HepG2 (cell line): ENCODE results near the gene DCST2. TPM values are rescaled to one million over a fixed set of nuclear protein-coding genes. Genes with fewer than 3 reads are reported as not detected.

Experiments
- CREB1 ChIP-seq, 2 experiments: fragments of 450-650 bp in 1 of 2; IDR thresholded peaks; 2 replicates each; pipeline ENCODE4 v1.6.1; 2016 to 2017; ENCODE audit warnings: control low read depth in 1 of 2, mild to moderate bottlenecking in 1 of 2, missing compliant biosample characterization in 1 of 2, missing genetic modification characterization in 1 of 2
- ETS1 ChIP-seq: sonication (generic); formaldehyde crosslinking; IDR thresholded peaks from 2 replicates; pipeline ENCODE4 v1.4.0; 2020; ENCODE audit warnings: missing genetic modification reagents
- FIP1L1 ChIP-seq: fragments of 200-400 bp; formaldehyde crosslinking; IDR thresholded peaks from 2 replicates; pipeline ENCODE4 v1.6.1; 2018; ENCODE audit warnings: low read depth, mild to moderate bottlenecking, low read length, moderate library complexity, borderline replicate concordance; ENCODE audit not compliant: insufficient read depth
- GATAD2A ChIP-seq: IDR thresholded peaks from 2 replicates; pipeline ENCODE4 v1.6.1; 2016
- HOXA7 ChIP-seq: sonication (generic); formaldehyde crosslinking; IDR thresholded peaks from 2 replicates; pipeline ENCODE4 v1.8.1; 2022; ENCODE audit warnings: mild to moderate bottlenecking, missing genetic modification reagents, moderate library complexity
- IKZF5 ChIP-seq: IDR thresholded peaks from 2 replicates; pipeline ENCODE4 v1.6.1; 2018; ENCODE audit warnings: missing genetic modification reagents, mild to moderate bottlenecking, missing compliant biosample characterization
- JDP2 ChIP-seq: sonication (generic); formaldehyde crosslinking; IDR thresholded peaks from 2 replicates; pipeline ENCODE4 v1.8.1; 2022; ENCODE audit warnings: missing genetic modification reagents, borderline replicate concordance
- KDM1A ChIP-seq: IDR thresholded peaks from 2 replicates; pipeline ENCODE4 v1.6.1; 2016; ENCODE audit warnings: missing compliant biosample characterization
- KLF16 ChIP-seq, 2 experiments: sonication (generic) in 1 of 2; formaldehyde crosslinking in 1 of 2; IDR thresholded peaks; 2 replicates each; pipeline versions ENCODE4 v1.6.1 to v1.8.0; 2016 to 2023; ENCODE audit warnings: missing genetic modification reagents in 2 of 2, missing compliant biosample characterization in 1 of 2
- NFIB ChIP-seq: sonication (generic); formaldehyde crosslinking; IDR thresholded peaks from 2 replicates; pipeline ENCODE4 v1.9.0; 2021; ENCODE audit warnings: missing genetic modification reagents, mild to moderate bottlenecking, borderline replicate concordance
- NFKB2 ChIP-seq: sonication (generic); formaldehyde crosslinking; IDR thresholded peaks from 2 replicates; pipeline ENCODE4 v1.4.0; 2020; ENCODE audit warnings: missing genetic modification reagents, borderline replicate concordance
- ONECUT2 ChIP-seq: sonication (generic); formaldehyde crosslinking; IDR thresholded peaks from 2 replicates; pipeline ENCODE4 v1.4.0; 2020; ENCODE audit warnings: missing genetic modification reagents
- PPARG ChIP-seq: conservative IDR thresholded peaks from 2 replicates; pipeline ENCODE4 v1.6.1; 2016; ENCODE audit warnings: missing biosample characterization, missing genetic modification reagents
- RBM39 ChIP-seq: fragments of 200-400 bp; formaldehyde crosslinking; IDR thresholded peaks from one replicate; pipeline ENCODE4 v1.6.1; 2018; ENCODE audit warnings: antibody characterized with exemption, mild to moderate bottlenecking, low read depth, low read length; ENCODE audit not compliant: poor library complexity, severe bottlenecking
- SOX5 ChIP-seq: IDR thresholded peaks from 2 replicates; pipeline ENCODE4 v1.6.1; 2016; ENCODE audit warnings: borderline replicate concordance
- SRF ChIP-seq: IDR thresholded peaks from 2 replicates; pipeline ENCODE4 v1.6.1; 2011; ENCODE audit warnings: mild to moderate bottlenecking, low read depth, low read length, moderate library complexity
- TBL1XR1 ChIP-seq: fragments of 150-350 bp; IDR thresholded peaks from 2 replicates; pipeline ENCODE4 v1.6.1; 2014; ENCODE audit warnings: borderline replicate concordance, low read length; ENCODE audit not compliant: partially characterized antibody
- TIGD3 ChIP-seq: sonication (generic); formaldehyde crosslinking; IDR thresholded peaks from 2 replicates; pipeline ENCODE4 v1.5.1; 2020; ENCODE audit warnings: mild to moderate bottlenecking, missing genetic modification reagents, borderline replicate concordance
- ZBTB26 ChIP-seq: IDR thresholded peaks from 2 replicates; pipeline ENCODE4 v1.6.1; 2016; ENCODE audit warnings: missing compliant biosample characterization, missing genetic modification reagents, borderline replicate concordance
- ZFAT ChIP-seq: sonication (generic); formaldehyde crosslinking; conservative IDR thresholded peaks from 2 replicates; pipeline ENCODE4 v1.8.1; 2023; ENCODE audit warnings: missing genetic modification reagents, inconsistent platforms
- ZNF280B ChIP-seq: sonication (generic); formaldehyde crosslinking; IDR thresholded peaks from 2 replicates; pipeline ENCODE4 v1.5.0; 2020; ENCODE audit warnings: missing genetic modification reagents, mild to moderate bottlenecking, borderline replicate concordance
- ZNF589 ChIP-seq: sonication (generic); formaldehyde crosslinking; conservative IDR thresholded peaks from 2 replicates; pipeline ENCODE4 v1.8.0; 2022; ENCODE audit warnings: mild to moderate bottlenecking, moderate library complexity, missing genetic modification reagents
- ZNF615 ChIP-seq: sonication (generic); formaldehyde crosslinking; IDR thresholded peaks from 2 replicates; pipeline ENCODE4 v1.5.0; 2020; ENCODE audit warnings: mild to moderate bottlenecking, missing genetic modification reagents, borderline replicate concordance
- polyA plus RNA-seq, 8 experiments: library from polyadenylated mRNA; depleted of rRNA in 3 of 8; stranded (reverse) in 7 of 8; unstranded in 1 of 8; fragments of >200 nt; fragmentation: Illumina TruSeq in 4 of 8; extraction: Trizol in 4 of 8; gene quantifications; 2 replicates each; pipeline versions ENCODE4 v1.2.1 to v1.2.3, GENCODE V29; 2011 to 2016; ENCODE audit warnings: low read depth in 4 of 8, missing spikeins in 1 of 8, mixed read lengths in 1 of 8; ENCODE audit not compliant: insufficient read depth in 1 of 8
- total RNA-seq, 5 experiments: library from RNA; depleted of rRNA; stranded (reverse); fragments of >200 nt; fragmentation: Illumina TruSeq; extraction: Trizol; gene quantifications; 2 replicates each; pipeline ENCODE4 v1.2.3, GENCODE V29; 2016; ENCODE audit warnings: low read depth in 1 of 5

Gene DCST2
- total and polyA plus RNA-seq, 2 of the 13 experiments (the other 11 are each of a cell fraction or from before 2014, with no cell fraction given), result 0.74 TPM; not detected in 1

GRCh38 chr1:154973344-154974101 lies 60.1 kb downstream of the DCST2 start (continued):
- TF ChIP-seq ZNF280B (no peak), ZNF589 (no peak), ETS1 (CRISPR knock-in tag) (no peak), ZBTB26 (CRISPR knock-in tag) (no peak), PPARG (CRISPR knock-in tag) (peak; percentile 93), TIGD3 (CRISPR knock-in tag) (no peak), HOXA7 (no peak), SRF (peak; percentile 16; the same call in 1 of the 2 replicates), NFIB (CRISPR knock-in tag) (no peak), IKZF5 (CRISPR knock-in tag) (peak; percentile 39; the same call in 1 of the 2 replicates), KLF16 (CRISPR knock-in tag; IDR thresholded peaks at IDR 0.05) (peak in 1 of 2 experiments; percentile 21; a peak in 1 of 4 replicates), RBM39 (no peak), GATAD2A (CRISPR knock-in tag) (0 out of 2 replicates have a peak, but pooled peaks have one; percentile 11), CREB1 (IDR thresholded peaks at IDR 0.05) (peak; percentile 64), CREB1 (CRISPR knock-in tag; IDR thresholded peaks at IDR 0.05) (no peak), ZNF615 (CRISPR knock-in tag) (peak; percentile 32; the same call in 1 of the 2 replicates), TBL1XR1 (peak; percentile 74), SOX5 (peak; percentile 46; the same call in 1 of the 2 replicates), KDM1A (CRISPR knock-in tag) (no peak), FIP1L1 (no peak), NFKB2 (CRISPR knock-in tag) (no peak), ONECUT2 (no peak), JDP2 (no peak), ZFAT (no peak)
